Activated CD8-positive, alpha-beta memory T cell treated with anti-CD3 and anti-CD28 coated beads, Interleukin-2, amount 10 ng/mL, durations not matched to agents 7 days and 5 days (primary cell): ENCODE results near the gene ZNF37A. TPM values are rescaled to one million over a fixed set of nuclear protein-coding genes. Genes with fewer than 3 reads are reported as not detected.
"Not testable (repeated sequence)": the region's sequence is repeated elsewhere in the genome, so short reads cannot be mapped to it uniquely, and the experiment has no call there.

Experiments
- ATAC-seq: fragments of 150-1000 bp; cut with Tn5 transposase; one replicate; pipeline ENCODE4 v1.10.0; 2021; ENCODE audit warnings: moderate library complexity
- CTCF ChIA-PET: fragments of 350-600 bp; sonication (Branson Sonifier 250); formaldehyde crosslinking; loops from one replicate; lab custom pipeline; 2021; ENCODE audit warnings: antibody characterized with exemption; lab: Charles Lee
- DNase-seq: peaks from one replicate; pipeline ENCODE4 v3.0.0-alpha.2; 2020
- H3K27ac Mint-ChIP-seq: one replicate; pipeline ENCODE4 v1.8.0; 2021; ENCODE audit warnings: mild to moderate bottlenecking, mixed read lengths
- H3K27me3 Mint-ChIP-seq: one replicate; pipeline ENCODE4 v1.8.0; 2021; ENCODE audit warnings: mixed read lengths
- H3K36me3 Mint-ChIP-seq: one replicate; pipeline ENCODE4 v1.8.0; 2021; ENCODE audit warnings: mild to moderate bottlenecking, mixed read lengths
- H3K4me1 Mint-ChIP-seq: one replicate; pipeline ENCODE4 v1.8.0; 2021; ENCODE audit warnings: mixed read lengths
- H3K4me3 Mint-ChIP-seq: one replicate; pipeline ENCODE4 v1.8.0; 2021; ENCODE audit warnings: mild to moderate bottlenecking, moderate library complexity, mixed read lengths
- H3K9me3 Mint-ChIP-seq: one replicate; pipeline ENCODE4 v1.8.0; 2022; ENCODE audit warnings: low read depth, mixed read lengths
- total RNA-seq, 2 experiments: library from RNA; stranded (reverse); gene quantifications; one replicate each; pipeline ENCODE4 v1.2.3, GENCODE V29; 2021

ZNF37A gene
- total RNA-seq, 2 experiments from 2014 or later: 18.9 to 22.1 TPM

DNA sequence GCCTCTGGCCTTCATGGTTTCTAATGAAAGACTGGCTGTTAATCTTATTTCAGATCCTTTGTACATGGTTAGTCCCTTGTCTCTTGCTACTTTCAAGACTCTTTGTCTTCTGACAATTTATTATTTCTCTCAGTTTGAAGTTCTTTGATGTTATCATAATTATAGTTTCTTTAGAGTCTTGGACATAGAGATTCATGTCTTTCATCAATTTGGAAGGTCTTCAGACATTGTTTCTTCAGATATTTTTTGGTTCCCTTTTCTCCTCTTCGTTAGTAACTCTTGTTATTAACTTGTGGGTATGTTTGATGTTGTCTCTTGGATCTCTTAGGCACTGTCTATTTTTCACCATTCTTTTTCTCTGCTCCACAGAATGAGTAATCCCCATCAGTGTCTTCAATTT lies 8.7 kb downstream of the ZNF37A start:
- Mint-ChIP-seq H3K4me3 (no peak overlapping the region), H3K27ac (no peak overlapping the region), H3K27me3 (no peaks in the 10 kb centered on the region), H3K4me1 (peaks cover 3% of the 10 kb centered on the region), H3K36me3 (peaks cover 91% of the 10 kb centered on the region), H3K9me3 (peaks cover 41% of the 10 kb centered on the region)
- CTCF ChIA-PET: no interaction called here
- no peak for DNase-seq
- no peak for ATAC-seq

GRCh38 chr10:38103756-38104155 lies 9.6 kb downstream of the ZNF37A start:
- CTCF ChIA-PET: no interaction called here
- H3K4me3 Mint-ChIP-seq: no peak overlapping the region
- peaks cover 46% of the 10 kb centered on the region for H3K9me3 Mint-ChIP-seq
- no peak for DNase-seq
- H3K36me3 Mint-ChIP-seq: peaks cover 85% of the 10 kb centered on the region
- H3K27me3 Mint-ChIP-seq: no peaks in the 10 kb centered on the region
- peaks cover 3% of the 10 kb centered on the region for H3K4me1 Mint-ChIP-seq
- H3K27ac Mint-ChIP-seq: no peak overlapping the region
- no peak for ATAC-seq

DNA sequence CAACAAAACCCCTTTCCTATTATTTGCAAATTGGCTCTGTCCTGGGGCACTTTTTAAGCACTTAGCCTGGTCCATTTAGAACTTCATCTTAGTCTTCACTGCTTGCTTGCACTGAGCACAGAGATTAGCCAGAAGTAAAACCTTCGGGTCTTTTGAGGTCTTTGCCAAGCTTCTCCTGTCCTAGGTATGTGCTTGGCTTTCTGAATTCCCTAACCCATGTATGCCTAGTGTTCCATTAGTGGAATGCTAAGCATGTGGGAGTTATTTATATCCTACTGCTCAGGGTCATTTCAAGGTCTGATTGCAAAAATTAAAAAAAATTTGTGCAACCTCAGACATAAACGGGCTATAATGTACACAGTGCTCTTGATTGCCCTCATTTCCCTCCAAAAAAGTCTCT lies 18.0 kb downstream of the ZNF37A start:
- no peak overlapping the region for H3K27ac Mint-ChIP-seq
- no peaks in the 10 kb centered on the region for H3K27me3 Mint-ChIP-seq
- ATAC-seq: no peak
- H3K9me3 Mint-ChIP-seq: peaks cover 41% of the 10 kb centered on the region
- CTCF ChIA-PET: interaction anchor here (1.5 kb wide), 1 partner anchor 14 kb away, joined by 3 read pairs; no protein-coding TSS in a partner anchor
- peaks cover 54% of the 10 kb centered on the region for H3K36me3 Mint-ChIP-seq
- DNase-seq: no peak
- H3K4me3 Mint-ChIP-seq: no peak overlapping the region
- H3K4me1 Mint-ChIP-seq: no peaks in the 10 kb centered on the region

DNA sequence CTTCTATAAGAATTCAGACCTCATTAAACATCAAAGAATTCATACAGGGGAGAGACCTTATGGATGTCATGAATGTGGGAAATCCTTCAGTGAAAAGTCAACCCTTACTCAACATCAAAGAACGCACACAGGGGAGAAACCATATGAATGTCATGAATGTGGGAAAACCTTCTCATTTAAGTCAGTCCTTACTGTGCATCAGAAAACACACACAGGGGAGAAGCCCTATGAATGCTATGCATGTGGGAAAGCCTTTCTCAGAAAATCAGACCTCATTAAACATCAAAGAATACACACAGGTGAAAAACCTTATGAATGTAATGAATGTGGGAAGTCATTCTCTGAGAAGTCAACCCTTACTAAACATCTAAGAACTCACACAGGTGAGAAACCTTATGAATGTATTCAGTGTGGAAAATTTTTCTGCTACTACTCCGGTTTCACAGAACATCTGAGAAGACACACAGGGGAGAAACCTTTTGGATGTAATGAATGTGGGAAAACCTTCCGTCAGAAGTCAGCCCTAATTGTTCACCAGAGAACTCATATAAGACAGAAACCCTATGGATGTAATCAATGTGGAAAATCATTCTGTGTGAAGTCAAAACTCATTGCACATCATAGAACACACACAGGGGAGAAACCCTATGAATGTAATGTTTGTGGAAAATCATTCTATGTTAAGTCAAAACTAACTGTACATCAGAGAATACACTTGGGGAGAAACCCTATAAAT lies 24.1 kb downstream of the ZNF37A start:
- H3K36me3 Mint-ChIP-seq: peaks cover 61% of the 10 kb centered on the region
- peaks cover 54% of the 10 kb centered on the region for H3K9me3 Mint-ChIP-seq
- no peak overlapping the region for H3K4me3 Mint-ChIP-seq
- H3K4me1 Mint-ChIP-seq: no peaks in the 10 kb centered on the region
- no peaks in the 10 kb centered on the region for H3K27me3 Mint-ChIP-seq
- DNase-seq (no peak), ATAC-seq (no peak)
- CTCF ChIA-PET: no interaction called here
- no peak overlapping the region for H3K27ac Mint-ChIP-seq

DNA sequence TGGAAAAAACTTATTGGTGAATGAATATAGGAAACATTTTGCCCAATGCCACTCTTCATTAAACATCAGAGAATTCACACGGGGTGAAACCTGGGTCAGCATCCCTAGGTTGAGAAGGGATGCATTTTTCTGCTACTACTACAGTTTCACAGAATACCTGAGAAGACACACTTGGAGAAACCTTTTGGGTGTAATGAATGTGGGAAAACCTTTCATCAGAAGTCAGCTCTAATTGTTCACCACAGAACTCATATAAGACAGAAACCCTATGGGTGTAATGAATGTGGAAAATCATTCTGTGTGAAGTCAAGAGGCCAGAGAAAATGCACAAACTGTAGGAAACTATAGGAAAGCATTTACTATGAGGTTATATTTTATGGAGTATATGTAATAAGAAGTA lies 24.9 kb downstream of the ZNF37A start:
- Mint-ChIP-seq H3K4me3 (no peak overlapping the region), H3K36me3 (peaks cover 56% of the 10 kb centered on the region), H3K9me3 (peaks cover 55% of the 10 kb centered on the region), H3K27me3 (no peaks in the 10 kb centered on the region), H3K27ac (no peak overlapping the region), H3K4me1 (no peaks in the 10 kb centered on the region)
- no peak for DNase-seq
- no peak for ATAC-seq
- CTCF ChIA-PET: no interaction called here

- CTCF ChIA-PET: no interaction called here
- peaks cover 40% of the 10 kb centered on the region for H3K9me3 Mint-ChIP-seq
- no peak overlapping the region for H3K27ac Mint-ChIP-seq
- ATAC-seq (no peak), DNase-seq (no peak)
- H3K4me3 Mint-ChIP-seq: no peak overlapping the region
- H3K27me3 Mint-ChIP-seq: no peaks in the 10 kb centered on the region
- no peaks in the 10 kb centered on the region for H3K4me1 Mint-ChIP-seq
- peaks cover 5% of the 10 kb centered on the region for H3K36me3 Mint-ChIP-seq
Observed at GRCh38 chr10:38127812-38128211, 33.7 kb downstream of the ZNF37A start.

- no peaks in the 10 kb centered on the region for H3K36me3 Mint-ChIP-seq
- no peak for DNase-seq
- H3K27ac Mint-ChIP-seq: no peak overlapping the region
- H3K9me3 Mint-ChIP-seq: peaks cover 2% of the 10 kb centered on the region
- CTCF ChIA-PET: no interaction called here
- no peak for ATAC-seq
- H3K4me3 Mint-ChIP-seq: no peak overlapping the region
- H3K4me1 Mint-ChIP-seq: no peaks in the 10 kb centered on the region
- no peaks in the 10 kb centered on the region for H3K27me3 Mint-ChIP-seq
Observed at GRCh38 chr10:38143587-38143986, 49.5 kb downstream of the ZNF37A start.

DNA sequence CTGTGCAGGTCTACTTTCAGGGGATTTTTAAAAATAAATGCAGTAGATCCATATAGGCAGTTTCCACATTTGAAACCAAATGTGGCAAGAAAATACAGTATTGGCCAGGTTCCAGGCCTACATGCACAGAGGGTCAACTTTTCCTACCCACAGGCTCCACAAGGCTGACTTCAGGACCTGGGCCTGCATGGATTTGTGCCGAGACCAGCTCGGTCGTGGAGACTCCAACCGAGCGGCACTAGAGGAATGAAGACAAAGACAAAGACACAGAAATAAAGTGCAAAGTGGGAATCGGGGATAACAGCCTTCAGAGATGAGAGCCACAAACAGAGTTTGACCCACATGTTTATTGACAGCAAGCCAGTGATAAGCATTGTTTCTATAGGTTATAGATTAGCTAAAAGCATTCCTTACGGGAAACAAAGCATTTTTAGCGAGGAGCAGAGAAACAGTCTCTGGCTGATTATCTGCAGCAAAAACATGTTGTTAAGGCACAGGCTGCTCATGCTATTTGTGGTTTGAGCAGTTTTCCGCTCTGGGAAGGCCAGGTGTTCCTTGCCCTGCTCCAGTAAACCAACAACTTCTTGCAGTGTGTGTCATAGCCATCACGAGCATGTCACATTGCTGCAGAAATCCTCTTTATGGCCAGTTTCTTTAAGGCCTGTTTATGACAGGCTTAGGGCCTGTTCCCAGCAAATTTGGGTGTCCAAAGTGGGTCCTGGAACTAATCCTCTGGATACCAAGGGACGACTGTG lies 52.6 kb downstream of the ZNF37A start:
- Mint-ChIP-seq H3K4me3 (no peak overlapping the region), H3K4me1 (no peaks in the 10 kb centered on the region), H3K27me3 (no peaks in the 10 kb centered on the region), H3K27ac (no peak overlapping the region), H3K36me3 (no peaks in the 10 kb centered on the region), H3K9me3 (peaks cover 6% of the 10 kb centered on the region)
- CTCF ChIA-PET: no interaction called here
- ATAC-seq (no peak), DNase-seq (no peak)

DNA sequence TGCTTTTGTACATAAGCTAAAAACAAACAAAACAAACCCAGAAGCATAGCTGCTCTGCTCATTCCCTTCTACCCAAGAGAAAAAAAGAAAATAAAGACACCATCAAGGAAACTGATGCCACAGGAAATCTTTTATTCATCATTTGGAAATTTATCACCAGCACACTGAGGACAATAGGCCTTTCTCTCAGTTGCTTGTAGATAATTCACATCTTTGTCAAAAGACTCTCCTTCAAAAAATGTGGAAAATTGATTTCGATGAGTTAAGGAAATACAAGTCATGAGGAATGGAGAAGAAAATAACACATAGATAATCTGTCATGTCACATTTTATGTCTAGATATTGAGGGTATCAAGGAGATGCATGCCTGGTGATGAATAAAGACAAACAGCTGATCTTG lies 53.5 kb downstream of the ZNF37A start:
- no peaks in the 10 kb centered on the region for H3K27me3 Mint-ChIP-seq
- H3K4me3 Mint-ChIP-seq: no peak overlapping the region

DNA sequence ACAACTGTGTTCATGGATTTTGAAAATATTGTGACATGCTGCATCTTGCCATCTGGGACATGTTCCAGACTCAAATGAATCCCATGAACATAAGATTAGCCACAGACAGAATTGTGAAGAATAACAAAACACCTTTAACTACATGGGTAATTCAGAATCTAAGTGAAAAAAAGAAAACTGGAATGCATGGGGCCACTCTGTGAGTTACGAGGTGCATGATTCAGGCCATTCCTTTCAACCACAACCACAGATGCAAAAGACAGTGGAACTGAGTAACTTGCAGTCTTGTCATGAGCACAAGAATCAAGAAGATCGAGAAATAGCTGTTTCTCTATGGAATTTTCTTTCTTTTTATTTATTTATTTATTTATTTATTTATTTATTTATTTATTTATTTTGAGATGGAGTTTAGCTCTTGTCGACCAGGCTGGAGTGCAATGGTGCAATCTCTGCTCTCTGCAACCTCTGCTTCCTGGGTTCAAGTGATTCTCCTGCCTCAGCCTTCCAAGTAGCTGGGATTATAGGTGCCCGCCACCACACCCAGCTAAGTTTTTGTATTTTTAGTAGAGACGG lies 56.8 kb downstream of the ZNF37A start:
- H3K4me1 Mint-ChIP-seq, DNase-seq, H3K27me3 Mint-ChIP-seq, H3K9me3 Mint-ChIP-seq, H3K27ac Mint-ChIP-seq, ATAC-seq, H3K36me3 Mint-ChIP-seq, CTCF ChIA-PET, H3K4me3 Mint-ChIP-seq: not testable (repeated sequence)

More for the DNA sequence above, 53.5 kb downstream of the ZNF37A start:
- H3K36me3 Mint-ChIP-seq: no peaks in the 10 kb centered on the region
- peaks cover 4% of the 10 kb centered on the region for H3K9me3 Mint-ChIP-seq
- H3K27ac Mint-ChIP-seq: no peak overlapping the region
- no peaks in the 10 kb centered on the region for H3K4me1 Mint-ChIP-seq
- CTCF ChIA-PET: no interaction called here
- ATAC-seq (no peak), DNase-seq (no peak)

GRCh38 chr10:38156416-38157269 lies 62.5 kb downstream of the ZNF37A start:
- ATAC-seq (no peak), DNase-seq (no peak)
- H3K27me3 Mint-ChIP-seq: no peaks in the 10 kb centered on the region
- H3K9me3 Mint-ChIP-seq: peaks cover 17% of the 10 kb centered on the region
- H3K27ac Mint-ChIP-seq: no peak overlapping the region
- no peaks in the 10 kb centered on the region for H3K4me1 Mint-ChIP-seq
- H3K36me3 Mint-ChIP-seq: no peaks in the 10 kb centered on the region
- CTCF ChIA-PET: no interaction called here
- no peak overlapping the region for H3K4me3 Mint-ChIP-seq

GRCh38 chr10:38157270-38157685 lies 63.1 kb downstream of the ZNF37A start:
- ATAC-seq (no peak), DNase-seq (no peak)
- Mint-ChIP-seq H3K36me3 (no peaks in the 10 kb centered on the region), H3K9me3 (peaks cover 17% of the 10 kb centered on the region), H3K27ac (no peak overlapping the region), H3K4me1 (no peaks in the 10 kb centered on the region), H3K4me3 (no peak overlapping the region), H3K27me3 (no peaks in the 10 kb centered on the region)
- CTCF ChIA-PET: no interaction called here

DNA sequence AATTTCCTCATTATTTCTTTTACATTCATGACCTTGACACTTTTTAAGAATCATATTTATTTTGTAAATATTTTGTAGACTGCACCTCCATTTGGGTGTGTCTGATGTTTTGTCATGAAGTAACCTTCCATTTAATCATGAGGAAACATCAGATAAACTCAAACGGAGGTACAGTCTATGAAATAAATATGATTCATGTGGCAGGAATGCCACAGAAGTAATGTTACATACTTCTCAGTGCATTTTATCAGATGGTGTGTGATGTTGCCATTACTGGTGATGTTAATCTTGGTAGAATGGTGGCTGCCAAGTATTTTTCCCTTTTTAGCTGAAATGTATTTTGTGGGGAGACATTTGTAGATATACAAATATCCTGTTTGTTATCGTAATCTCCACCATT lies 64.9 kb downstream of the ZNF37A start:
- H3K36me3 Mint-ChIP-seq: no peaks in the 10 kb centered on the region
- ATAC-seq (no peak), DNase-seq (no peak)
- H3K4me3 Mint-ChIP-seq: no peak overlapping the region
- H3K4me1 Mint-ChIP-seq: no peaks in the 10 kb centered on the region
- H3K27me3 Mint-ChIP-seq: no peaks in the 10 kb centered on the region
- peaks cover 14% of the 10 kb centered on the region for H3K9me3 Mint-ChIP-seq
- H3K27ac Mint-ChIP-seq: no peak overlapping the region
- CTCF ChIA-PET: no interaction called here
